K562 (cell line): Measurements from ENCODE around the gene GALNT17. TPM values are rescaled to one million over a fixed set of nuclear protein-coding genes. Genes with fewer than 3 reads are reported as not detected.

Source experiments
- ATAC-seq: fragments of 200-7000 bp; cut with Tn5 transposase; 3 replicates; pipeline ENCODE4 v1.9.1; 2020; ENCODE audit warnings: moderate library complexity
- BruUV-seq: library from RNA; stranded (reverse); fragments of 400-500 nt; replicated peaks from 2 replicates; lab custom pipeline; 2021; lab: Mats Ljungman, UMichigan
- CTCF ChIA-PET: fragments of 300-600 bp; formaldehyde crosslinking; extraction: SDS; loops from one replicate; lab custom pipeline; 2021; ENCODE audit warnings: low intra/inter-chr PET ratio; lab: Yijun Ruan, JAX
- POLR2A ChIA-PET: fragments of 300-600, 350-650 bp; sonication (Branson Sonifier 250); formaldehyde crosslinking; extraction: SDS; loops from one replicate; lab custom pipeline; 2021; ENCODE audit warnings: antibody characterized with exemption, inconsistent platforms; lab: Yijun Ruan, JAX
- DNase-seq, 4 experiments: peaks; one replicate each; pipeline versions ENCODE4 v3.0.0 to v3.0.0-alpha.2; 2011 to 2018; ENCODE audit warnings: low spot score in 3 of 4, mixed read lengths in 3 of 4; ENCODE audit errors: extremely low read depth in 1 of 4
- FAIRE-seq: peaks from 2 replicates; lab custom pipeline; 2011; peaks lifted over from hg19 to GRCh38; lab: Jason Lieb, UNC
- H2AFZ ChIP-seq: 2 replicates; pipeline ENCODE4 v1.6.0; 2011; ENCODE audit warnings: low read depth, low read length, control low read depth, inconsistent platforms
- H3K27ac ChIP-seq: fragments of 200-600 bp; 3 replicates; pipeline ENCODE4 v1.8.0; 2011; ENCODE audit warnings: low read depth, mild to moderate bottlenecking, control low read depth, inconsistent platforms, low read length, moderate library complexity, mixed read lengths; ENCODE audit errors: extremely low read depth
- H3K27me3 ChIP-seq, 2 experiments: fragments of 300-600 bp in 1 of 2; 2 replicates in 1 of 2; 3 replicates in 1 of 2; pipeline versions ENCODE4 v1.6.0 to v1.8.0; 2011; ENCODE audit warnings: inconsistent platforms in 2 of 2, low read length in 2 of 2, mild to moderate bottlenecking in 1 of 2, mixed read lengths in 1 of 2, moderate library complexity in 1 of 2; ENCODE audit not compliant: control insufficient read depth in 2 of 2, insufficient read depth in 2 of 2
- H3K36me3 ChIP-seq: fragments of 300-600 bp; 3 replicates; pipeline ENCODE4 v1.8.0; 2011; ENCODE audit warnings: mild to moderate bottlenecking, low read length, inconsistent platforms; ENCODE audit not compliant: control insufficient read depth, insufficient read depth
- H3K4me1 ChIP-seq, 2 experiments: fragments of 200-600 bp in 1 of 2; replicated peaks in 1 of 2; 2 replicates in 1 of 2; 3 replicates in 1 of 2; pipeline versions ENCODE4 v1.5.1 to v1.8.0; 2011; ENCODE audit warnings: inconsistent platforms in 2 of 2, low read length in 2 of 2, mild to moderate bottlenecking in 1 of 2, mixed read lengths in 1 of 2, moderate library complexity in 1 of 2; ENCODE audit not compliant: control insufficient read depth in 2 of 2, insufficient read depth in 2 of 2
- H3K4me2 ChIP-seq: 2 replicates; pipeline ENCODE4 v1.6.1; 2011; ENCODE audit warnings: low read length, control low read depth, inconsistent platforms, mixed read lengths; ENCODE audit not compliant: insufficient read depth
- H3K4me3 ChIP-seq: fragments of 200-600 bp; sonication (generic), shearing (Covaris generic); 2 replicates; pipeline ENCODE4 v1.5.1; 2016; ENCODE audit warnings: control low read depth, inconsistent platforms
- H3K79me2 ChIP-seq: fragments of 200-600 bp; 3 replicates; pipeline ENCODE4 v1.8.0; 2011; ENCODE audit warnings: low read length, inconsistent platforms; ENCODE audit not compliant: control insufficient read depth, insufficient read depth
- H3K9ac ChIP-seq, 2 experiments: 2 replicates each; pipeline versions ENCODE4 v1.6.0 to v1.6.1; 2011; ENCODE audit warnings: low read depth in 2 of 2, low read length in 2 of 2, control low read depth in 1 of 2, inconsistent platforms in 1 of 2, mild to moderate bottlenecking in 1 of 2, mixed read lengths in 1 of 2; ENCODE audit not compliant: insufficient read depth in 1 of 2
- H3K9me1 ChIP-seq: one replicate; pipeline ENCODE4 v1.6.0; 2011; ENCODE audit warnings: inconsistent platforms, mild to moderate bottlenecking, low read length, moderate library complexity; ENCODE audit not compliant: control insufficient read depth, insufficient read depth
- H3K9me3 ChIP-seq: replicated peaks from 2 replicates; pipeline ENCODE4 v1.5.1; 2011; ENCODE audit warnings: low read depth, low read length, inconsistent platforms; ENCODE audit not compliant: control insufficient read depth, insufficient read depth
- H4K20me1 ChIP-seq: replicated peaks from 2 replicates; pipeline ENCODE4 v1.6.1; 2011; ENCODE audit warnings: low read length, inconsistent platforms, mixed read lengths; ENCODE audit not compliant: control insufficient read depth, insufficient read depth
- CCNT2 ChIP-seq: IDR thresholded peaks from 2 replicates; pipeline ENCODE4 v1.6.1; 2011; ENCODE audit warnings: borderline replicate concordance, low read depth, mild to moderate bottlenecking, moderate library complexity, mixed read lengths, low read length; ENCODE audit not compliant: insufficient read length; ENCODE audit errors: extremely low read depth
- FOXK1 ChIP-seq: sonication (generic); formaldehyde crosslinking; IDR thresholded peaks from 2 replicates; pipeline ENCODE4 v1.8.0; 2022; ENCODE audit warnings: missing genetic modification reagents, mild to moderate bottlenecking, borderline replicate concordance
- MAX ChIP-seq: sonication (generic); formaldehyde crosslinking; IDR thresholded peaks from 2 replicates; pipeline ENCODE4 v1.9.0; 2022; ENCODE audit warnings: mild to moderate bottlenecking, missing genetic modification reagents
- RB1 ChIP-seq: fragments of 450-650 bp; IDR thresholded peaks from 2 replicates; pipeline ENCODE4 v1.6.1; 2017; ENCODE audit warnings: low read depth, mild to moderate bottlenecking
- RBM15 ChIP-seq: fragments of 200-400 bp; formaldehyde crosslinking; IDR thresholded peaks from 2 replicates; pipeline ENCODE4 v1.6.1; 2018; ENCODE audit warnings: mild to moderate bottlenecking, low read length, moderate library complexity; ENCODE audit not compliant: insufficient read depth
- ZMIZ1 ChIP-seq, 2 experiments: fragments of 150-350 bp in 1 of 2; IDR thresholded peaks; 2 replicates each; pipeline ENCODE4 v1.6.1; 2012 to 2016; ENCODE audit warnings: low read depth in 2 of 2, low read length in 2 of 2, mild to moderate bottlenecking in 1 of 2, moderate library complexity in 1 of 2
- ZNF644 ChIP-seq: fragments of 200-800 bp; sonication (Bioruptor generic); IDR thresholded peaks from 2 replicates; pipeline ENCODE4 v1.6.1; 2016; ENCODE audit warnings: low read depth, missing genetic modification characterization, missing compliant biosample characterization
- ZNF707 ChIP-seq: fragments of 250-450 bp; sonication (Bioruptor Pico); conservative IDR thresholded peaks from 2 replicates; pipeline ENCODE4 v1.8.0; 2022; ENCODE audit warnings: inconsistent platforms, mild to moderate bottlenecking, moderate library complexity
- WGBS: fragments of 100-300 bp; shearing (Covaris generic); methylation state at CpG from one replicate; pipeline ENCODE4 v1.1.6; 2016; ENCODE audit warnings: low coverage, mixed read lengths; ENCODE audit not compliant: insufficient coverage; ENCODE audit errors: missing lambda C conversion rate; 5-methylcytosine and 5-hydroxymethylcytosine counted together
- in situ Hi-C: fragments of 300-500 bp; cut with MboI; formaldehyde crosslinking; loops from 4 replicates; pipeline ENCODE4 v1.15.0; 2018; ENCODE audit warnings: inconsistent platforms, mixed read lengths
- intact Hi-C: fragments of 100-400 bp; cut with micrococcal nuclease; formaldehyde crosslinking; loops from 2 replicates; pipeline ENCODE4 v1.14.2; 2022
- polyA plus RNA-seq, 8 experiments: library from polyadenylated mRNA; depleted of rRNA in 4 of 8; stranded (reverse) in 5 of 8; unstranded in 3 of 8; fragments of >200 nt; fragmentation: Nextera tagmentation in 2 of 8; fragmentation: Illumina TruSeq in 1 of 8; extraction: Ambion mirVana in 2 of 8; extraction: Trizol in 1 of 8; gene quantifications; 2 replicates each; pipeline versions ENCODE4 v1.2.1 to v1.2.3, GENCODE V29; 2011 to 2014; ENCODE audit warnings: inconsistent platforms in 1 of 8, missing spikeins in 1 of 8
- total RNA-seq, 7 experiments: library from RNA; depleted of rRNA in 6 of 7; stranded (reverse); fragments of >200 nt in 6 of 7; fragmentation: Illumina TruSeq in 2 of 7; extraction: Trizol in 2 of 7; gene quantifications; 2 replicates each; pipeline versions ENCODE4 v1.2.1 to v1.2.3, GENCODE V29; 2011 to 2021; ENCODE audit warnings: low replicate concordance in 1 of 7

The GALNT17 gene
- total and polyA plus RNA-seq, 9 of the 15 experiments (the other 6 are each of a cell fraction or from before 2014, with no cell fraction given): not detected

- H3K9me3 ChIP-seq: no peaks in the 10 kb centered on the region
- H3K9ac ChIP-seq: no peak overlapping the region
- H3K4me1 ChIP-seq: no peaks in the 10 kb centered on the region
- FAIRE-seq (no peak), DNase-seq (no peak), ATAC-seq (no peak)
- no TSS peak for BruUV-seq
- CTCF ChIA-PET: no interaction called here
- H3K27ac ChIP-seq: no peak overlapping the region
- no peaks in the 10 kb centered on the region for H4K20me1 ChIP-seq
- H3K9me1 ChIP-seq: no peaks in the 10 kb centered on the region
- no peak overlapping the region for H2AFZ ChIP-seq
- in situ Hi-C loops: no loop called here
- no peaks in the 10 kb centered on the region for H3K79me2 ChIP-seq
- intact Hi-C loops: no loop called here
- POLR2A ChIA-PET: no interaction called here
- H3K27me3 ChIP-seq: no peaks in the 10 kb centered on the region
- no peaks in the 10 kb centered on the region for H3K36me3 ChIP-seq
- no peak overlapping the region for H3K4me3 ChIP-seq
- WGBS: 0% methylated on average over 2 of the region's 2 CpGs
- no peak overlapping the region for H3K4me2 ChIP-seq
- TF ChIP-seq CCNT2 (no peak), ZMIZ1 (IDR thresholded peaks at IDR 0.05; ENCODE audit: low read depth in 2 of 2, low read length in 2 of 2) (no peak), MAX (CRISPR knock-in tag) (no peak), RBM15 (no peak), RB1 (no peak), ZNF644 (tag) (no peak), FOXK1 (CRISPR knock-in tag) (no peak), ZNF707 (CRISPR knock-in tag) (no peak)
- TF ChIP-seq, all 486 proteins: peak for 0
These were observed 179.6 kb downstream of the GALNT17 start for GRCh38 chr7:71311576-71311975.
